Stimulated activated CD4-positive, alpha-beta T cell treated with anti-CD3 and anti-CD28 coated beads, TNF-alpha, amount 100 ng/mL, for 1 hour (primary cell): ENCODE data around the gene NSF.
"Not testable (repeated sequence)": the region's sequence is repeated elsewhere in the genome, so short reads cannot be mapped to it uniquely, and the experiment has no call there.

Experiments used
- DNase-seq, 3 donors: peaks; one replicate each; pipeline ENCODE4 v3.0.0-alpha.2; 2020; ENCODE audit warnings: low read depth in 3 of 3, low spot score in 1 of 3

Gene NSF

DNA sequence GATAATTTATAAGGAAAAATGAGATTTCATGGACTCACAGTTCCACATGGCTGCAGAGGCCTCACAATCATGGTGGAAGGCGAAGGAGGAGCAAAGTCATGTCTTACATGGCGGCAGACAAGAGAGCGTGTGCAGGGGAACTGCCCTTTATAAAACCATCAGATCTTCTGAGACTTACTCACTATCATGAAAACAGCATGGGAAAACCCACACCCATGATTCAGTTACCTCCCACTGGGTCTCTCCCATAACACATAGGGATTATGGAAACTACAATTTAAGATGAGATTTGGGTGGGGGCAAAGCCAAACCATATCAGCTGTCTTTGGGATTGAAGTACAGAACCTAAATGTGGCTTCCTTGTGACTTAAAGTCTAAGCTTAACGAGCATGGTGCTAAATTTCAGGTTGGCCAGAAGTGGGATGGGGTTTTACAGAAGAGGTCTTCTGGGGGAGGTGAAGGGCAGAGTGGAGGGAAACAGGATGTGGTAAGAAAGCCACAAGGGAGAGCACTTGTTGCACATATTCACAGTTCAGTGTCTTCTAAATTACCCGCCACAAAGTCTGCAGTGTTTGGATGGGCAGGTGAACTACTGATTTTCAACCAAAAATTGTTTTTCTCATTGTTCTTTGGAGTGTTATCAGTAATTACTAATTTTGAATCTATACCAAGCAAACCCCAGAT is 38.4 kb downstream of the NSF start:
- DNase-seq, result not testable (repeated sequence)

GRCh38 chr17:46632146-46632545 is 41.7 kb downstream of the NSF start:
- not testable (repeated sequence) for DNase-seq

GRCh38 chr17:46634844-46635243 is 44.4 kb downstream of the NSF start:
- DNase-seq, result not testable (repeated sequence)

GRCh38 chr17:46641861-46642656 is 51.6 kb downstream of the NSF start:
- not testable (repeated sequence) for DNase-seq

GRCh38 chr17:46647251-46647650 is 56.8 kb downstream of the NSF start:
- not testable (repeated sequence) for DNase-seq

DNA sequence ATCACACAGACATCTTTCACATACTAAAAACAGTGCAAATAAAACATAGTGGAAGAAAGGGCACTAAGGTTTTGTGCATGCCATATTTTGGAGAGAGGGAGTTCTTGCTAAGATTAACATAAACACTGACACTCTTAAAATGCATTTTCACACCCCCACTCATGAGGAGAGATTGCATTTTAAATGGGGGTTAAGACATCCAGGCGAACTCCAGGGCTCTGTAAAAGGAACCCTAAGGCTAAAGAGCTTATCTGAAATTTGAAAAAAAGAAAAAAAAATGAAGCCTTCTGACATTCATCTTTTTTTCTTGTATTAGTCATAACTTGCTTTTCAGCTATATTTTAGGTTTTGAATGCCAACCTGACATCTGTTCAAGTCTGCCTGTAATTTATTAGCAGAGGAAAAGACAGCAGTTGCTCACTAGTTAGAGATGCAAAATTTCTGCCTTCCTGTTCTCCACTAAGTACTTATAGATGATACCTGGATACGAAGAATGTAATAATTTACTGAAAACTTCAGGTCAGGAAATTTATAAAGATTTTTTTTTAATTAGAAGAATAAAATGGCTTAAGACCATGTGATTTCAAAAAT is 57.3 kb downstream of the NSF start:
- DNase-seq, result not testable (repeated sequence)

DNA sequence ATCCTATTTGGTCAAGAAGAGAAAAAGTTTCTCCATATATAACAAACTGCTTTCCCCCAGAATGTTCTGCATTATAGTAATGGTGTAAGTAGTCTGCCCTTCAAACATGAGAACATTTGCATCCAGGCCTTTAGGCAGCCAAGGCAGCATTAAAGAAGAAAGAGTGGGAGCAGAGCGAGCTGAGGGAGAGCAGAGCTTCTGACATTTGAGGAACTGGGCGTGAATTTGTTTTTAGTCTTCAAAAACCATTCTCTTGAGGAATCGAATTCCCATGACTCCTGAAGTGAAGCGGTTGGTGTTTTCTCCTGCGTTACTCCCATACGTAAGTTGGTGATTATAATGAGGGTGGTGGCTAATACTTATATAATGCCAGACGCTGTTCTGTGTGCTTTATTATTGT is 58.8 kb downstream of the NSF start:
- DNase-seq, result not testable (repeated sequence)

DNA sequence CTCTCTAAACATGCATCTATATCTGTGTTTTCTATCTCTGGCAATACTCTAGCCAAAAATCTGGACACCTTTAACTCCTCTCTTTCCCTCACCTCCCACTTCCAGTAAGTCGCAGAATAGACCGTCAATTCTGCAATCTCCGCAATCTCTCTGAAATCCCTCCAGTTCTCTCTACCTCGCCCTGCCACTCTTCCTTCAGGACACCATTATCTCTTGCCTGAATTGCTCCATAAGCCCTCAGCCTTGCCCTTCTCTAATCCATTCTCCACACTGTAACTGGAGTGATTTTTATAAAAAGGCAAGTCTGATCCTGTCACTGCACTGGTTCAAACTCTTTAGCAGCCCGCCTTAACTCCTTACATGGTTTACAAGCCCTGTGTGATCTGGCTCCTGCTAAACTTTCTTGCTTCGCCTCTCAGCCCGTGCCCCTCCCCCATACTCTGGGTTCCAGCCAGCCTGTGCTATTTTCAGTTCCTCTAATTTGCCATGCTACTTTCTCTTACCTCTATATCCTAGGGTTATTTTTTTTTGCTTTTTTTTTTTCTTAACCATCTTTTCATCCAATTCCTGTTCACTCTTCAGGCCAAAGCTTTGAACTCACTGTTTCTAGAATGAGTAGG is 61.7 kb downstream of the NSF start:
- DNase-seq, result not testable (repeated sequence)

GRCh38 chr17:46658235-46658634 is 67.8 kb downstream of the NSF start:
- DNase-seq, result not testable (repeated sequence)

DNA sequence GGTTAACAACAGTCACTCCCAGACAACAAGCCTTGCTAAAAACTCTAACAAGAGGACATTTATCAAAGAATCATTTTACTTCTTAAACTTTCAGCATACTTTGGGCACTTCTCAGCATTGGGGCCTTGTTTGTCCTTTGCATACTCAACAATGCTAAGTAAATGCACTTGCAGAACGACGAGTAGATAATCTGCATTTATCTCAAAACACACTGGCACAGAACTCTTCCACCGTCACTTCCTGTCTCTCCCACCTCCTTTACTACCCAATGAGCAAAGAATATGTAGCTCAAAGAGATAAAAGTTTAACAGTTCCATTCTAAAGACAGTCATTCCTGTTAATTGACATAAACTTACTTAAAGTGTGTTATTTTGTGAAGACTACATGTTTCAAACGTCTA is 69.2 kb downstream of the NSF start:
- DNase-seq, result not testable (repeated sequence)

DNA sequence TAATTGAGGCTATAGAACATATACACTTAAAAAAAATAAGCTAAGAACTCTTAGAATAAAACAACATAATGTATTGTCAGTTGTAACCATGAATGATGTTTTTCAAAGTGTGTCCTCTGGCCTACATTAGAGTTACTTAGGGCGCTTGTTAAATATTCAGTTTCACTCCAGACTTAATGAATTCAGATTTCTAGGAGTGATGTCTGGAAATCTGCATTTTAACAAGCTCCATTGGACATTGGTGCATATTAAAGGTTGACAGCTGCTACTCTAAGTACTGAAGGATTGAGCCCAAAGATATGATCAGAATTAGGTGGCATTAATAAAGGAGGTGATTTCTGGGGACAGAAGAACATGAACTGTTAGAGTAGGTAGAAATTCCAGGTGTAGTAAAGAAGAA is 72.7 kb downstream of the NSF start:
- not testable (repeated sequence) for DNase-seq

DNA sequence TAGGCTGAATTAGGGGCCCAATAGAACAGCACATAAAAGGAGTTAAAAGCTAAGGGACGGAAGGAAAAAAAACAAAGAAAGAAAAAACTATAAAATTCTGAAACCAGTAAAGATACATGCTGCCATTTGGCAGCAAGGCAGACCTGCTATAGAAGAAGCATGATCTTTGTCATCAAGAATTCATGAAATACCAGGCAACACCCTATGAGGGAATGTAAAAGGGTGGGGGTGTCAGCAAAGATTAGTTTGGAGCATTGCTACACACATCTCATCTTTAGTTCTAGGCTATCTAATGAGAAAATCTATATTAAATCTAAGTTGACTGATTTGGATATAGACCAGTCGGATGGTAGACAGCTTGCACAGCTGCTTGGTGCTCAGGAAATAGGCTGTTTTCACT is 73.1 kb downstream of the NSF start:
- DNase-seq, result not testable (repeated sequence)

DNA sequence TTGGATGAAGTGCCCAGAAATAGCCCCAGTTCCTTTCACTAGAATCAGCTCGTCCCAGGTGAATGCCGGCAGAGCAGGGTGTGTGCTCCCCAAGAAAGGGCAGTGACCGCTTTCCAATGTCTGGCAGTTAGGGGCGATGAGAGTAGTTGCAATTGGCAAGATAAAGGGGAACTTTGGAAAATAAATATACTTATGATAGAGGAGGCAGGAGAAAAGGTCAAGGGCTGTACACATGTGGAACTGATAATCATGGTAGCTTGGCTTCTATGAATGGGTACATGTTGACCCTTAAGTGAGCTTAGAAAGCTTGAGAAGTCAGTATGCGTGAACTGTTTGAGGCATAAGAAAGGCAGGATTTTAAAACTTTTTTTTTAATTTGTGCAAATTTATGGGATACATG is 75.5 kb downstream of the NSF start:
- not testable (repeated sequence) for DNase-seq

GRCh38 chr17:46670789-46671188 is 80.3 kb downstream of the NSF start:
- not testable (repeated sequence) for DNase-seq

- DNase-seq, result not testable (repeated sequence)
Measured at GRCh38 chr17:46672777-46673176, 82.3 kb downstream of the NSF start.

GRCh38 chr17:46677819-46678218 is 87.3 kb downstream of the NSF start:
- DNase-seq, result not testable (repeated sequence)

DNA sequence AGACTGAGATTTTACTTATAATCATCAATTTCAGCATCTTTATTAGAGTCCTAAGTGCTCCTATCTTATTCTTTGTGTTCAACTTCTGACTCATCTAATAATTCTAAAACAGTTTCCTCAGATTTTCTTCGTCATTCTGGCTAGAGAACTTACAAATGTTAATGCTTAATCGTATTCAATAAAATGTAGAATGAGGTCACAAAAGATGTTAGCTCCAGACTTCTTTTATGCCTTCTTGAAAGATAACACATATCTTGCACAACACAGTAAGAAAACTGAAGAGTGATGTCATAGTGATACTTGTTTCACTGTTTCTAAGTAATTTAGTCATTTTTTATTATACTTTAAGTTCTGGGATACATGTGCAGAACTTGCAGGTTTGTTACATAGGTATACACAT is 93.2 kb downstream of the NSF start:
- DNase-seq, result not testable (repeated sequence)

GRCh38 chr17:46685284-46685683 is 94.8 kb downstream of the NSF start:
- not testable (repeated sequence) for DNase-seq

DNA sequence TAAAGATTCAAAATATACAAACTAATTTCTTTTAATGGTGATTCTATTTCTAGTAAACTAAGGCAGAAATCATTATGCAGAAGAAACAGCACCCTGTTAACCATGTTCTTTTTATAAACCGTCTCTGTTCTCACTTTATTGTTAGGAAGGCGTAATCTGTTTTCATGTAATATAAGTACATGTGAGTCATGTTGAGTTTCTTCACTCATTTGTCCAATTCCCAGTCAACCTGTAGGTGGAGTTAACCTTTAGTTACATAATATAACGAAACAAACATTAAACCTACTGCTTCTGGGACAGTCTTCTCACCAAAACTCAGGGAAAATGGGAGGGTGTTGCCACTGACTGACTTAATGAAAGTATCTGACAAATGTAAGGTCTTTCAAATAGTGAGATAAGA is 101.7 kb downstream of the NSF start:
- DNase-seq, result not testable (repeated sequence)

GRCh38 chr17:46693283-46693682 is 102.8 kb downstream of the NSF start:
- not testable (repeated sequence) for DNase-seq

DNA sequence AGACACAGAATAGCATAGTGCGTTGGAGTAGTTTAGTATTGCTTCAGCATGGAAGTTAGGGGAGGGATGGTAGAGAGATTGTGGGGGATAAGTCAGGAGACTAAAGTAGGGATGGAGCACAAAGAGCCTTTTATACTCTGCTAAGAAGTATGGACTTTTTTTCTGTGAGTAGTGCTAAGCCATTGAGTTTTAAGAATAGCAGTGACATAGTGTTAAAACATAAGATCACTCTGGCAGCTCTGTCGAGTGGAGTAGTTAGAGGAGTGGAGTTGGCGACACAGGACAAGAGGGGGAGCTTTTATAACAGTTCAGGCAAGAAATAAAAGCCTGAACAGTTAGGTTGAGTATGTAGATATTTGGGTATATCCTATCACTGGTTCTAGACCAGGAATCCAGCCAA is 106.1 kb downstream of the NSF start:
- DNase-seq, result not testable (repeated sequence)
